GM12892 (cell line): ENCODE data around the gene HPD.

Source experiments
- POLR2A ChIP-seq: IDR thresholded peaks from 2 replicates; pipeline ENCODE4 v1.6.1; 2011; ENCODE audit warnings: low read depth, low read length, control low read depth
- TAF1 ChIP-seq: IDR thresholded peaks from 2 replicates; pipeline ENCODE4 v1.6.1; 2011; ENCODE audit warnings: low read depth, mild to moderate bottlenecking, control low read depth, low read length, borderline replicate concordance

DNA sequence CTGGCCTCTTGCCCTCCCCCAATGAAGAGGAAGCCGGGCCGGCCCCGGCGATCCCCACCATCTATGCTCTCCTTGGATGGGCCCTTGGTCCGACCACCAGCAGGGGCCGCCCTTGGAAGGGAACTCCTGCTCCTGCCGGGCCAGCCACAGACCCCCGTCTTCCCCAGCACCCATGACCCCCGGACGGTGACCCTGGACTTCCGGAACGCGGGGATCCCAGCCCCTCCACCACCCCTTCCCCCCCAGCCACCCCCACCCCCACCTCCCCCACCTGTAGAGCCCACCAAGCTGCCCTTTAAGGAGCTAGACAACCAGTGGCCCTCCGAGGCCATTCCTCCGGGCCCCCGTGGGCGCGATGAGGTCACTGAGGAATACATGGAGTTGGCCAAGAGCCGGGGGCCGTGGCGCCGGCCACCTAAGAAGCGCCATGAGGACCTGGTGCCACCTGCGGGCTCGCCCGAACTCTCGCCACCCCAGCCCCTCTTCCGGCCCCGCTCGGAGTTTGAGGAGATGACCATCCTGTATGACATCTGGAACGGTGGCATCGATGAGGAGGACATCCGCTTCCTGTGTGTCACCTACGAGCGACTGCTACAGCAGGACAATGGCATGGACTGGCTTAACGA, 35.4 kb downstream of the HPD start:
- TF ChIP-seq POLR2A (no peak), TAF1 (no peak)
